HepG2 (cell line): Measurements from ENCODE around the gene PALM3. TPM values are rescaled to one million over a fixed set of nuclear protein-coding genes. Genes with fewer than 3 reads are reported as not detected.

Experiments used
- CHCHD3 ChIP-seq: sonication (generic); formaldehyde crosslinking; IDR thresholded peaks from 2 replicates; pipeline ENCODE4 v1.8.0; 2022; ENCODE audit warnings: mild to moderate bottlenecking, missing genetic modification reagents, moderate library complexity
- DMAP1 ChIP-seq: IDR thresholded peaks from 2 replicates; pipeline ENCODE4 v1.6.1; 2016
- FOSL2 ChIP-seq: sonication (generic); formaldehyde crosslinking; IDR thresholded peaks from 2 replicates; pipeline ENCODE4 v1.4.0; 2020; ENCODE audit warnings: missing genetic modification reagents
- FOXK2 ChIP-seq: fragments of 450-650 bp; IDR thresholded peaks from 2 replicates; pipeline ENCODE4 v1.6.1; 2016
- GABPB1 ChIP-seq: IDR thresholded peaks from 2 replicates; pipeline ENCODE4 v1.6.1; 2016; ENCODE audit warnings: mild to moderate bottlenecking, missing genetic modification reagents, moderate library complexity, missing compliant biosample characterization
- GATAD1 ChIP-seq: IDR thresholded peaks from 2 replicates; pipeline ENCODE4 v1.6.1; 2016; ENCODE audit warnings: missing genetic modification reagents, missing compliant biosample characterization
- HDAC2 ChIP-seq: sonication (generic); formaldehyde crosslinking; IDR thresholded peaks from 2 replicates; pipeline ENCODE4 v1.4.0; 2020; ENCODE audit warnings: missing genetic modification reagents
- HMGXB4 ChIP-seq, 2 experiments: sonication (generic) in 1 of 2; formaldehyde crosslinking in 1 of 2; IDR thresholded peaks; 2 replicates each; pipeline versions ENCODE4 v1.4.0 to v1.6.1; 2018 to 2020; ENCODE audit warnings: missing genetic modification reagents in 2 of 2, borderline replicate concordance in 1 of 2, low read depth in 1 of 2, mild to moderate bottlenecking in 1 of 2, missing biosample characterization in 1 of 2
- JARID2 ChIP-seq: sonication (generic); formaldehyde crosslinking; IDR thresholded peaks from 2 replicates; pipeline ENCODE4 v1.8.1; 2023; ENCODE audit warnings: missing genetic modification reagents, inconsistent platforms; ENCODE audit not compliant: insufficient replicate concordance
- KDM3A ChIP-seq: IDR thresholded peaks from 2 replicates; pipeline ENCODE4 v1.6.1; 2018; ENCODE audit warnings: low read depth, missing compliant biosample characterization
- KDM5B ChIP-seq: sonication (generic); formaldehyde crosslinking; IDR thresholded peaks from 2 replicates; pipeline ENCODE4 v1.4.0; 2020; ENCODE audit warnings: missing genetic modification reagents, mild to moderate bottlenecking, borderline replicate concordance
- KMT2A ChIP-seq: sonication (generic); formaldehyde crosslinking; IDR thresholded peaks from 2 replicates; pipeline ENCODE4 v1.4.0; 2020; ENCODE audit warnings: missing genetic modification reagents
- MAZ ChIP-seq, 2 experiments: sonication (generic) in 1 of 2; formaldehyde crosslinking in 1 of 2; IDR thresholded peaks; 2 replicates each; pipeline versions ENCODE4 v1.5.0 to v1.6.1; 2012 to 2020; ENCODE audit warnings: low read depth in 2 of 2, mild to moderate bottlenecking in 2 of 2, borderline replicate concordance in 1 of 2, improper control_type of control experiment in 1 of 2, low read length in 1 of 2, missing genetic modification reagents in 1 of 2, moderate library complexity in 1 of 2
- ONECUT2 ChIP-seq: sonication (generic); formaldehyde crosslinking; IDR thresholded peaks from 2 replicates; pipeline ENCODE4 v1.4.0; 2020; ENCODE audit warnings: missing genetic modification reagents
- RFXANK ChIP-seq: IDR thresholded peaks from 2 replicates; pipeline ENCODE4 v1.6.1; 2016
- SMAD3 ChIP-seq: sonication (generic); formaldehyde crosslinking; IDR thresholded peaks from 2 replicates; pipeline ENCODE4 v1.4.0; 2020; ENCODE audit warnings: missing genetic modification reagents
- SP140L ChIP-seq: sonication (generic); formaldehyde crosslinking; IDR thresholded peaks from 2 replicates; pipeline ENCODE4 v1.4.0; 2020; ENCODE audit warnings: missing genetic modification reagents, borderline replicate concordance
- YEATS2 ChIP-seq: sonication (generic); formaldehyde crosslinking; IDR thresholded peaks from 2 replicates; pipeline ENCODE4 v1.4.0; 2020; ENCODE audit warnings: missing genetic modification reagents, borderline replicate concordance
- ZFP90 ChIP-seq: sonication (generic); formaldehyde crosslinking; IDR thresholded peaks from 2 replicates; pipeline ENCODE4 v1.8.0; 2022; ENCODE audit warnings: missing genetic modification reagents, mild to moderate bottlenecking, inconsistent platforms, borderline replicate concordance
- ZNF101 ChIP-seq: sonication (generic); formaldehyde crosslinking; IDR thresholded peaks from 2 replicates; pipeline ENCODE4 v1.4.0; 2020; ENCODE audit warnings: mild to moderate bottlenecking, low read depth, missing genetic modification reagents, borderline replicate concordance
- ZNF589 ChIP-seq: sonication (generic); formaldehyde crosslinking; conservative IDR thresholded peaks from 2 replicates; pipeline ENCODE4 v1.8.0; 2022; ENCODE audit warnings: mild to moderate bottlenecking, moderate library complexity, missing genetic modification reagents
- ZNF839 ChIP-seq: sonication (generic); formaldehyde crosslinking; IDR thresholded peaks from 2 replicates; pipeline ENCODE4 v1.4.0; 2020; ENCODE audit warnings: missing genetic modification reagents, mild to moderate bottlenecking, borderline replicate concordance
- polyA plus RNA-seq, 8 experiments: library from polyadenylated mRNA; depleted of rRNA in 3 of 8; stranded (reverse) in 7 of 8; unstranded in 1 of 8; fragments of >200 nt; fragmentation: Illumina TruSeq in 4 of 8; extraction: Trizol in 4 of 8; gene quantifications; 2 replicates each; pipeline versions ENCODE4 v1.2.1 to v1.2.3, GENCODE V29; 2011 to 2016; ENCODE audit warnings: low read depth in 4 of 8, missing spikeins in 1 of 8, mixed read lengths in 1 of 8; ENCODE audit not compliant: insufficient read depth in 1 of 8
- total RNA-seq, 5 experiments: library from RNA; depleted of rRNA; stranded (reverse); fragments of >200 nt; fragmentation: Illumina TruSeq; extraction: Trizol; gene quantifications; 2 replicates each; pipeline ENCODE4 v1.2.3, GENCODE V29; 2016; ENCODE audit warnings: low read depth in 1 of 5
- TF ChIP-seq, protein P1 (sequence below): sonication (generic); formaldehyde crosslinking; IDR thresholded peaks from 2 replicates; pipeline ENCODE4 v1.5.0; 2020; ENCODE audit warnings: mild to moderate bottlenecking, missing genetic modification reagents
- TF ChIP-seq, protein P2 (sequence below): conservative IDR thresholded peaks from 2 replicates; pipeline ENCODE4 v1.6.1; 2018; ENCODE audit warnings: missing genetic modification reagents

Gene PALM3
- total and polyA plus RNA-seq, 2 of the 13 experiments (the other 11 are each of a cell fraction or from before 2014, with no cell fraction given): 0.79 to 2.4 TPM

GRCh38 chr19:14006766-14007562 is 54.9 kb downstream of the PALM3 start (continued):
- TF ChIP-seq, protein P1, sequence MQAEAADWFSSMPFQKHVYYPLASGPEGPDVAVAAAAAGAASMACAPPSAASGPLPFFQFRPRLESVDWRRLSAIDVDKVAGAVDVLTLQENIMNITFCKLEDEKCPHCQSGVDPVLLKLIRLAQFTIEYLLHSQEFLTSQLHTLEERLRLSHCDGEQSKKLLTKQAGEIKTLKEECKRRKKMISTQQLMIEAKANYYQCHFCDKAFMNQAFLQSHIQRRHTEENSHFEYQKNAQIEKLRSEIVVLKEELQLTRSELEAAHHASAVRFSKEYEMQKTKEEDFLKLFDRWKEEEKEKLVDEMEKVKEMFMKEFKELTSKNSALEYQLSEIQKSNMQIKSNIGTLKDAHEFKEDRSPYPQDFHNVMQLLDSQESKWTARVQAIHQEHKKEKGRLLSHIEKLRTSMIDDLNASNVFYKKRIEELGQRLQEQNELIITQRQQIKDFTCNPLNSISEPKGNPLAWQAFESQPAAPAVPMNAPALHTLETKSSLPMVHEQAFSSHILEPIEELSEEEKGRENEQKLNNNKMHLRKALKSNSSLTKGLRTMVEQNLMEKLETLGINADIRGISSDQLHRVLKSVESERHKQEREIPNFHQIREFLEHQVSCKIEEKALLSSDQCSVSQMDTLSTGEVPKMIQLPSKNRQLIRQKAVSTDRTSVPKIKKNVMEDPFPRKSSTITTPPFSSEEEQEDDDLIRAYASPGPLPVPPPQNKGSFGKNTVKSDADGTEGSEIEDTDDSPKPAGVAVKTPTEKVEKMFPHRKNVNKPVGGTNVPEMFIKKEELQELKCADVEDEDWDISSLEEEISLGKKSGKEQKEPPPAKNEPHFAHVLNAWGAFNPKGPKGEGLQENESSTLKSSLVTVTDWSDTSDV (CRISPR knock-in tag): 0 out of 2 replicates have a peak, but pooled peaks have one; percentile 26
- TF ChIP-seq GABPB1 (CRISPR knock-in tag) (peak; percentile 86), JARID2 (CRISPR knock-in tag) (no peak), CHCHD3 (no peak), DMAP1 (CRISPR knock-in tag) (peak; percentile 81), HMGXB4 (CRISPR knock-in tag; IDR thresholded peaks at IDR 0.05; ENCODE audit: borderline replicate concordance in 1 of 2, low read depth in 1 of 2) (peak; percentile 83 to 84; a peak in 3 of 4 replicates), SP140L (CRISPR knock-in tag) (no peak), ZNF589 (CRISPR knock-in tag) (0 out of 2 replicates have a peak, but pooled peaks have one; percentile 9), FOSL2 (CRISPR knock-in tag) (peak; percentile 52; the same call in 1 of the 2 replicates), KDM3A (CRISPR knock-in tag) (peak; percentile 59), HDAC2 (CRISPR knock-in tag) (peak; percentile 74), FOXK2 (no peak), ONECUT2 (CRISPR knock-in tag) (peak; percentile 30; the same call in 1 of the 2 replicates), YEATS2 (CRISPR knock-in tag) (peak; percentile 81; the same call in 1 of the 2 replicates), MAZ (IDR thresholded peaks at IDR 0.05; ENCODE audit: borderline replicate concordance, low read depth, low read length) (peak; percentile 61; the same call in 1 of the 2 replicates), MAZ (CRISPR knock-in tag; IDR thresholded peaks at IDR 0.05; ENCODE audit: low read depth) (peak; percentile 96), ZFP90 (peak; percentile 43; the same call in 1 of the 2 replicates), ZNF101 (CRISPR knock-in tag) (no peak), RFXANK (CRISPR knock-in tag) (0 out of 2 replicates have a peak, but pooled peaks have one; percentile 60), ZNF839 (CRISPR knock-in tag) (peak; percentile 91; the same call in 1 of the 2 replicates), GATAD1 (peak; percentile 81), SMAD3 (CRISPR knock-in tag) (peak; percentile 63; the same call in 1 of the 2 replicates), KMT2A (CRISPR knock-in tag) (peak; percentile 79; the same call in 1 of the 2 replicates), KDM5B (CRISPR knock-in tag) (peak; percentile 67; the same call in 1 of the 2 replicates)
- TF ChIP-seq, protein P2, sequence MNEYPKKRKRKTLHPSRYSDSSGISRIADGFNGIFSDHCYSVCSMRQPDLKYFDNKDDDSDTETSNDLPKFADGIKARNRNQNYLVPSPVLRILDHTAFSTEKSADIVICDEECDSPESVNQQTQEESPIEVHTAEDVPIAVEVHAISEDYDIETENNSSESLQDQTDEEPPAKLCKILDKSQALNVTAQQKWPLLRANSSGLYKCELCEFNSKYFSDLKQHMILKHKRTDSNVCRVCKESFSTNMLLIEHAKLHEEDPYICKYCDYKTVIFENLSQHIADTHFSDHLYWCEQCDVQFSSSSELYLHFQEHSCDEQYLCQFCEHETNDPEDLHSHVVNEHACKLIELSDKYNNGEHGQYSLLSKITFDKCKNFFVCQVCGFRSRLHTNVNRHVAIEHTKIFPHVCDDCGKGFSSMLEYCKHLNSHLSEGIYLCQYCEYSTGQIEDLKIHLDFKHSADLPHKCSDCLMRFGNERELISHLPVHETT (CRISPR knock-in tag): 0 out of 2 replicates have a peak, but pooled peaks have one; percentile 42
